ENCODE measurements around the gene PTPRD.

DNA sequence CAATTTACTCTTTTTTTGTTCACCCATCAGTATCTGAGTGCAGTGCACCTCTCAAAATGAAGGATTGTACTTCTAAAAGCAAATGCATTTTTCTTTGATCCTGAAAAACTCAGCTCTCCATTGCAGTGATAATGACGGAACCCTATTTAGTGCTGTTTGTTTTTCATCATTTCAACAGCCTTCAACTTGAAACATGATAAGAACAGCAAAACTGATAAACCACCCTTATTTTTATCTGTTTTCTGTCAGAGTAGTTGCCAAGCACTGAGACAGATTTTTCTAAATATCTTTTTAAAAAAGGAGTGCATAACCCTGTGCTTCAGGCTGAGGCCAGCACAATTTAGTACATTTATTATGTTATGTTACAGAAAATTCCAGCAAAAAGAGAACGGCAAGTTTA, 2263.4 kb downstream of the PTPRD start:
- TF ChIP-seq, protein P1, sequence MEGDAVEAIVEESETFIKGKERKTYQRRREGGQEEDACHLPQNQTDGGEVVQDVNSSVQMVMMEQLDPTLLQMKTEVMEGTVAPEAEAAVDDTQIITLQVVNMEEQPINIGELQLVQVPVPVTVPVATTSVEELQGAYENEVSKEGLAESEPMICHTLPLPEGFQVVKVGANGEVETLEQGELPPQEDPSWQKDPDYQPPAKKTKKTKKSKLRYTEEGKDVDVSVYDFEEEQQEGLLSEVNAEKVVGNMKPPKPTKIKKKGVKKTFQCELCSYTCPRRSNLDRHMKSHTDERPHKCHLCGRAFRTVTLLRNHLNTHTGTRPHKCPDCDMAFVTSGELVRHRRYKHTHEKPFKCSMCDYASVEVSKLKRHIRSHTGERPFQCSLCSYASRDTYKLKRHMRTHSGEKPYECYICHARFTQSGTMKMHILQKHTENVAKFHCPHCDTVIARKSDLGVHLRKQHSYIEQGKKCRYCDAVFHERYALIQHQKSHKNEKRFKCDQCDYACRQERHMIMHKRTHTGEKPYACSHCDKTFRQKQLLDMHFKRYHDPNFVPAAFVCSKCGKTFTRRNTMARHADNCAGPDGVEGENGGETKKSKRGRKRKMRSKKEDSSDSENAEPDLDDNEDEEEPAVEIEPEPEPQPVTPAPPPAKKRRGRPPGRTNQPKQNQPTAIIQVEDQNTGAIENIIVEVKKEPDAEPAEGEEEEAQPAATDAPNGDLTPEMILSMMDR (conservative IDR thresholded peaks at IDR 0.05; ENCODE audit: low read depth, low read length), result no peak
- TF ChIP-seq POLR2A (IDR thresholded peaks at IDR 0.05; ENCODE audit: low read depth, low read length) (no peak), RAD21 (IDR thresholded peaks at IDR 0.05; ENCODE audit: low read length) (no peak), SMC3 (IDR thresholded peaks at IDR 0.05; ENCODE audit: low read depth, low read length) (no peak), BHLHE40 (IDR thresholded peaks at IDR 0.05; ENCODE audit: low read depth, low read length) (no peak), CEBPB (IDR thresholded peaks at IDR 0.05; ENCODE audit: low read depth, low read length) (no peak), MAFK (IDR thresholded peaks at IDR 0.05; ENCODE audit: low read depth, low read length) (no peak), RFX5 (IDR thresholded peaks at IDR 0.05; ENCODE audit: low read depth, low read length) (no peak), MAZ (IDR thresholded peaks at IDR 0.05; ENCODE audit: borderline replicate concordance, low read depth, low read length) (no peak), CHD1 (IDR thresholded peaks at IDR 0.05; ENCODE audit: low read depth, low read length) (no peak), RCOR1 (IDR thresholded peaks at IDR 0.05; ENCODE audit: insufficient replicate concordance, low read length) (no peak)
- TF ChIP-seq, protein P2, sequence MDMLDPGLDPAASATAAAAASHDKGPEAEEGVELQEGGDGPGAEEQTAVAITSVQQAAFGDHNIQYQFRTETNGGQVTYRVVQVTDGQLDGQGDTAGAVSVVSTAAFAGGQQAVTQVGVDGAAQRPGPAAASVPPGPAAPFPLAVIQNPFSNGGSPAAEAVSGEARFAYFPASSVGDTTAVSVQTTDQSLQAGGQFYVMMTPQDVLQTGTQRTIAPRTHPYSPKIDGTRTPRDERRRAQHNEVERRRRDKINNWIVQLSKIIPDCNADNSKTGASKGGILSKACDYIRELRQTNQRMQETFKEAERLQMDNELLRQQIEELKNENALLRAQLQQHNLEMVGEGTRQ (IDR thresholded peaks at IDR 0.05; ENCODE audit: low read depth, low read length), result no peak
